Measurements from ENCODE around the gene MTTP.

MTTP gene

DNA sequence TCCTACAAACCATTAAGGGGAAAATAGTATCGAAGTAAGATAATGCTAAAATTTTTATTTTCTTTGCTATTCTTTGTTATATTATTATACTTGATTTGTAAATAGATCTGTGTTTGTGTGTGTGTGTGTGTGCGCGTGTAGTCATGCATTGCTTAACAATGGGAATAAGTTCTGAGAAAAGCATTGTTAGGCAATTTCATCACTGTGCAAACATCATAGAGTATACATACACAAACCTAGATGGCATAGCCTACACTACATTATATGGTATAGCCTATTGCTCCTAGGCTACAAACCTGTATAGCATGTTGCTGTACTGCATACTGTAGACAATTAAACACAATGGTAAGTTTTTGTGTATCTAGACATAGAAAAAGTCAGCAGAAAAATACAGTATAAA lies 17.1 kb downstream of the MTTP start:
- TF ChIP-seq CTCF (IDR thresholded peaks at IDR 0.05; ENCODE audit: low read depth, low read length) = no peak
- no peak overlapping the region for H3K4me3 ChIP-seq (ENCODE audit: low read depth, low read length)

DNA sequence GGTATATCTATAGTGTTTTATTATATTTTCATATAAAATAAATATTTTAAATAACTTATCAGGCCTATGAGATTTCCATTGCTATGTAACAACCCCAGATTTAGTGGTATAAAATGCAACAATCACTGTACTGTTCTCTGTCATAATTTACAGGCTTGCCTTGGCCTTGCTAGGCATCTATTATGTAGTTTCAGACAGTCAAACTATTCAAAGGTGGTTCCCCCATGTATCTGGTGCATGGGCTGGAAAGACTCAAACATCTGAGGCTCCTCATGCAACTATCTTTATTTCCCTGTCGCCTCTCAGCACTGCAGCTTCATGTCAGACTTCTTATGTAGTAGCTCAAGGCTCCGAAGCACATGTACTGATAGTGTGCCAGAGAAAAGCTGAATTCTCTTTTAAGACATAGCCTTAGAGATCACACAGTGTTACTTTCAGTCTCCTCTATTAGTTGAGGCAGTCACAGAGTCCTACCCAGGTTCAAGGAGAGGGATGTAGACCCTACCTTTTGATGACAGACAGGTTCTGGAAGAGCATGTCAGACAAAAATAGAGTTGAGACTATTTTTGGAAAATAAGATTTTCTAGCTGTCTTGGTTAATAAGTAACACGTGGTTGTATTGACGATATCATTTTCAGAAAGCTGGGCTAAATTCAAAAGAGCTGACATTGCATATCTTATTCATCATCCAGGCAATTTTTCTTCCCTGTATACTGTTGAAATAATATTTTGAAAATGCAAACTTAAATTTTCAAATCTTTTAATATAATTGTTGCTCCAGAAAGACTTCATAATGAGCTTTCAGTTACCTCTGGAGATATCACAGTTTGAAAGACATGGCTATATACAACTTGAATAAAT lies 19.4 kb downstream of the MTTP start:
- TF ChIP-seq CTCF (IDR thresholded peaks at IDR 0.05; ENCODE audit: low read depth, low read length) = no peak
- no peak overlapping the region for H3K4me3 ChIP-seq (ENCODE audit: low read depth, low read length)

DNA sequence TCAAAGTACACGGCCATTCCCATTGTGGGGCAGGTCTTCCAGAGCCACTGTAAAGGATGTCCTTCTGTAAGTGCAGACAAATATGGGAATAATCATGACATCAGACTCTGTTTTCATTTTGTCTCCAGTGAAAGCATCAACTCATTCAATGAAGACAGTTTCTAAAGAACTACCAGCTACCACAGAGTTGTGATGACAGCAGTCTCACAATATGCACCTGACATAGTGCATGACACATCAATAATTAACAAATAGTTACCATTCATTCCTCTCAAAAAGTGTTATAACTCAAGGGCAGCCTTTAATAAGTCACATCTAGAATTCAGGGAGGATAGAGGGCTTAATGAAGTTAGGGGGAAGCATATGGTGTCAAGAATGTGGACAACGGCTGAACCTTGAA lies 20.2 kb downstream of the MTTP start:
- no peak overlapping the region for H3K4me3 ChIP-seq (ENCODE audit: low read depth, low read length)
- no peak for TF ChIP-seq CTCF (IDR thresholded peaks at IDR 0.05; ENCODE audit: low read depth, low read length)

- TF ChIP-seq CTCF (IDR thresholded peaks at IDR 0.05; ENCODE audit: low read depth, low read length) = no peak
- no peak overlapping the region for H3K4me3 ChIP-seq (ENCODE audit: low read depth, low read length)
Observed at GRCh38 chr4:99606716-99607115, 32.1 kb downstream of the MTTP start.

- no peak overlapping the region for H3K4me3 ChIP-seq (ENCODE audit: low read depth, low read length)
- no peak for TF ChIP-seq CTCF (IDR thresholded peaks at IDR 0.05; ENCODE audit: low read depth, low read length)
Observed at GRCh38 chr4:99608417-99608816, 33.8 kb downstream of the MTTP start.

- H3K4me3 ChIP-seq (ENCODE audit: low read depth, low read length) = no peak overlapping the region
- TF ChIP-seq CTCF (IDR thresholded peaks at IDR 0.05; ENCODE audit: low read depth, low read length) = no peak
Observed at GRCh38 chr4:99610605-99611175, 36.1 kb downstream of the MTTP start.

GRCh38 chr4:99612281-99612680 lies 37.7 kb downstream of the MTTP start:
- H3K4me3 ChIP-seq (ENCODE audit: low read depth, low read length) = no peak overlapping the region
- no peak for TF ChIP-seq CTCF (IDR thresholded peaks at IDR 0.05; ENCODE audit: low read depth, low read length)
